Liver (tissue), 9 donors: ENCODE results near the gene SLIT3. TPM values are rescaled to one million over a fixed set of nuclear protein-coding genes. Genes with fewer than 3 reads are reported as not detected.

ENCODE experiments used
- DNase-seq: peaks from one replicate; pipeline ENCODE4 v3.0.0-alpha.2; 2017; ENCODE audit warnings: low spot score
- H3K27ac ChIP-seq, 2 donors: one replicate each; pipeline ENCODE4 v1.7.0; 2013; ENCODE audit warnings: inconsistent platforms in 2 of 2, low read length in 2 of 2, control low read depth in 1 of 2, low read depth in 1 of 2, mild to moderate bottlenecking in 1 of 2
- H3K27me3 ChIP-seq, 4 donors: one replicate each; pipeline versions ENCODE4 v1.6.1 to v1.7.0; 2013; ENCODE audit warnings: low read length in 3 of 4, inconsistent platforms in 1 of 4, mild to moderate bottlenecking in 1 of 4, moderate library complexity in 1 of 4; ENCODE audit not compliant: control insufficient read depth in 4 of 4, insufficient read depth in 4 of 4
- H3K36me3 ChIP-seq, 4 donors: one replicate each; pipeline versions ENCODE4 v1.6.1 to v1.7.0; 2013; ENCODE audit warnings: low read length in 3 of 4, mild to moderate bottlenecking in 3 of 4, low read depth in 1 of 4, moderate library complexity in 1 of 4; ENCODE audit not compliant: control insufficient read depth in 4 of 4, insufficient read depth in 3 of 4
- H3K4me1 ChIP-seq, 4 donors: one replicate each; pipeline versions ENCODE4 v1.6.1 to v1.7.0; 2013; ENCODE audit warnings: low read length in 3 of 4, mild to moderate bottlenecking in 3 of 4, moderate library complexity in 1 of 4; ENCODE audit not compliant: control insufficient read depth in 4 of 4, insufficient read depth in 4 of 4
- H3K4me3 ChIP-seq, 3 donors: one replicate each; pipeline versions ENCODE4 v1.6.1 to v1.7.0; 2013; ENCODE audit warnings: low read length in 3 of 3, control low read depth in 1 of 3, low read depth in 1 of 3, mild to moderate bottlenecking in 1 of 3
- H3K9ac ChIP-seq, 2 donors: one replicate each; pipeline ENCODE4 v1.7.0; 2013; ENCODE audit warnings: low read length in 2 of 2, mild to moderate bottlenecking in 2 of 2, moderate library complexity in 2 of 2, control low read depth in 1 of 2, low read depth in 1 of 2
- H3K9me3 ChIP-seq, 4 donors: one replicate each; pipeline versions ENCODE4 v1.6.1 to v1.7.0; 2013; ENCODE audit warnings: low read length in 3 of 4; ENCODE audit not compliant: control insufficient read depth in 4 of 4
- EGR1 ChIP-seq, 2 donors: IDR thresholded peaks; 2 replicates each; pipeline ENCODE4 v1.6.1; 2016 to 2018; ENCODE audit warnings: antibody characterized with exemption in 2 of 2, low read depth in 2 of 2
- FOXA1 ChIP-seq: IDR thresholded peaks from 2 replicates; pipeline ENCODE4 v1.6.1; 2016; ENCODE audit warnings: antibody characterized with exemption
- FOXA2 ChIP-seq: IDR thresholded peaks from 2 replicates; pipeline ENCODE4 v1.6.1; 2016; ENCODE audit warnings: antibody characterized with exemption
- GABPA ChIP-seq, 2 donors: IDR thresholded peaks in 1 of 2; conservative IDR thresholded peaks in 1 of 2; 2 replicates each; pipeline ENCODE4 v1.6.1; 2016; ENCODE audit warnings: antibody characterized with exemption in 2 of 2, mild to moderate bottlenecking in 1 of 2, moderate library complexity in 1 of 2
- HNF4A ChIP-seq, 2 donors: conservative IDR thresholded peaks; 2 replicates each; pipeline ENCODE4 v1.6.1; 2016; ENCODE audit warnings: antibody characterized with exemption in 2 of 2, mild to moderate bottlenecking in 2 of 2
- HNF4G ChIP-seq: IDR thresholded peaks from 2 replicates; pipeline ENCODE4 v1.6.1; 2016; ENCODE audit warnings: antibody characterized with exemption
- JUND ChIP-seq, 2 donors: IDR thresholded peaks; 2 replicates each; pipeline ENCODE4 v1.6.1; 2016; ENCODE audit warnings: antibody characterized with exemption in 2 of 2
- NR2F2 ChIP-seq: IDR thresholded peaks from 2 replicates; pipeline ENCODE4 v1.6.1; 2016; ENCODE audit warnings: antibody characterized with exemption
- RAD21 ChIP-seq, 2 donors: IDR thresholded peaks; 2 replicates each; pipeline ENCODE4 v1.6.1; 2016; ENCODE audit warnings: antibody characterized with exemption in 2 of 2, mild to moderate bottlenecking in 2 of 2
- RXRA ChIP-seq, 2 donors: IDR thresholded peaks; 2 replicates each; pipeline ENCODE4 v1.6.1; 2017 to 2018; ENCODE audit warnings: antibody characterized with exemption in 2 of 2, mild to moderate bottlenecking in 1 of 2
- SP1 ChIP-seq: IDR thresholded peaks from 2 replicates; pipeline ENCODE4 v1.6.1; 2018; ENCODE audit warnings: antibody characterized with exemption, mild to moderate bottlenecking
- TAF1 ChIP-seq: conservative IDR thresholded peaks from 2 replicates; pipeline ENCODE4 v1.6.1; 2016; ENCODE audit warnings: antibody characterized with exemption, mild to moderate bottlenecking
- YY1 ChIP-seq: IDR thresholded peaks from 2 replicates; pipeline ENCODE4 v1.6.1; 2016; ENCODE audit warnings: antibody characterized with exemption, mild to moderate bottlenecking
- WGBS: extraction: QIAGEN DNeasy Blood & Tissue Kit; methylation state at CpG from one replicate; pipeline ENCODE4 v1.1.7; 2013; 5-methylcytosine and 5-hydroxymethylcytosine counted together
- polyA plus RNA-seq, 2 donors: library from polyadenylated mRNA; stranded (reverse) in 1 of 2; unstranded in 1 of 2; fragments of 200-250 nt in 1 of 2; fragments of >200 nt in 1 of 2; fragmentation: Nextera tagmentation in 1 of 2; extraction: Ambion mirVana in 1 of 2; gene quantifications; one replicate each; pipeline versions ENCODE4 v1.2.1 to v1.2.3, GENCODE V29; 2013 to 2015
- total RNA-seq, 2 donors: library from RNA; depleted of rRNA; stranded (reverse); fragments of >200 nt; gene quantifications; one replicate each; pipeline ENCODE4 v1.2.3, GENCODE V29; 2014
- TF ChIP-seq, protein P1 (sequence below): IDR thresholded peaks from 2 replicates; pipeline ENCODE4 v1.6.1; 2016; ENCODE audit warnings: antibody characterized with exemption
- TF ChIP-seq, protein P2 (sequence below): IDR thresholded peaks from 2 replicates; pipeline ENCODE4 v1.6.1; 2016; ENCODE audit warnings: antibody characterized with exemption
- TF ChIP-seq, protein P3 (sequence below): IDR thresholded peaks from 2 replicates; pipeline ENCODE4 v1.6.1; 2016; ENCODE audit warnings: antibody characterized with exemption
- TF ChIP-seq, protein P4 (sequence below): fragments of 150-350 bp; IDR thresholded peaks from 2 replicates; pipeline ENCODE4 v1.5.1; 2017; ENCODE audit warnings: improper control_type of control experiment, low read depth, low read length; ENCODE audit not compliant: missing input control
- TF ChIP-seq, protein P5 (sequence below): IDR thresholded peaks from 2 replicates; pipeline ENCODE4 v1.6.1; 2016; ENCODE audit warnings: antibody characterized with exemption, mild to moderate bottlenecking
- donor health status: healthy.
- donor health status: healthy.
- donor health status: healthy.
- donor health status: healthy.
- donor health status: healthy.

The SLIT3 gene
- total and polyA plus RNA-seq, 4 donors, result 0.61 to 1.3 (median 0.91) TPM

DNA sequence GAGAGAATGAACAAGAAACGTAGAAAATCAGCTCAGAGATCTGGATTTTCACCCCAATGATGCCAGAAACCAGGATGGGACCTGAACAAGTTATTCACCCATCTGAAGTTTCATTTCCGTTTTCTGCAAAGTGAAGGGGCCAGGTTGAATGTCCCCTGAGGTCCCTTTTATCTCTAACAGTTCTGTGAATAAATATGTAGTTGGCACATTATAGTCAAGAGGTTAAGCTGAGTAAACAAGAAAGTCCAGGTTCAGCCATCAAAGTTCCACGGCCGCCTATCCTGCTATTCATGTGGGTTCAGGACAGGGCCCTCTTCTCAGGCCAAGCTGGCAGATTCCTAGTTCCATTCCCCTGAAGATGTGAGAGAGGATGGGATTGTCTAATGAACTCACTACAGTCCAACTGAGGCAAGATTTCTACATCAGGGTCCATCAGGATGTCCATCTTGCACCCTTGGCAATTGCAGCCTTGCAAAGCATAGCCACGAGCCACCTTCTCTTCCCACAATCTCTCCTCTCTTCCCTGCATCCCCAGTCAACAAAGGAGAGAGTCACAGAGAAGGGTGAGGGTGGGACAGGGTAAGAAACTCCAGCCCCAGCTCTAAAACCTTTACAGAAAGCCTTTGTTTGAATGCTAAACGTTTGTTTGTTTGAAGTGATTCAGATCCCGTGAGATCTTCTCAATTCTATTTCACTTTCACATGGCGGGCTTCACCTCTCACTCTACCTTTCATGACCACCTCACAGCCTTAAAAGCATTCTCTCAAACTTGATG, 311.0 kb downstream of the SLIT3 start:
- peak overlapping the region in 1 of 2 donors; percentile 5 for H3K9ac ChIP-seq
- H3K27ac ChIP-seq, result no peak overlapping the region
- WGBS, result 50% methylated on average over 8 of the region's 8 CpGs
- H3K4me1 ChIP-seq, result peaks cover 0 to 12% (median 3%) of the 10 kb centered on the region in 4 donors
- TF ChIP-seq YY1, result no peak
- TF ChIP-seq, protein P1, sequence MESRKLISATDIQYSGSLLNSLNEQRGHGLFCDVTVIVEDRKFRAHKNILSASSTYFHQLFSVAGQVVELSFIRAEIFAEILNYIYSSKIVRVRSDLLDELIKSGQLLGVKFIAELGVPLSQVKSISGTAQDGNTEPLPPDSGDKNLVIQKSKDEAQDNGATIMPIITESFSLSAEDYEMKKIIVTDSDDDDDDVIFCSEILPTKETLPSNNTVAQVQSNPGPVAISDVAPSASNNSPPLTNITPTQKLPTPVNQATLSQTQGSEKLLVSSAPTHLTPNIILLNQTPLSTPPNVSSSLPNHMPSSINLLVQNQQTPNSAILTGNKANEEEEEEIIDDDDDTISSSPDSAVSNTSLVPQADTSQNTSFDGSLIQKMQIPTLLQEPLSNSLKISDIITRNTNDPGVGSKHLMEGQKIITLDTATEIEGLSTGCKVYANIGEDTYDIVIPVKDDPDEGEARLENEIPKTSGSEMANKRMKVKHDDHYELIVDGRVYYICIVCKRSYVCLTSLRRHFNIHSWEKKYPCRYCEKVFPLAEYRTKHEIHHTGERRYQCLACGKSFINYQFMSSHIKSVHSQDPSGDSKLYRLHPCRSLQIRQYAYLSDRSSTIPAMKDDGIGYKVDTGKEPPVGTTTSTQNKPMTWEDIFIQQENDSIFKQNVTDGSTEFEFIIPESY, result no peak
- TF ChIP-seq NR2F2, result peak; percentile 68
- TF ChIP-seq, protein P2, sequence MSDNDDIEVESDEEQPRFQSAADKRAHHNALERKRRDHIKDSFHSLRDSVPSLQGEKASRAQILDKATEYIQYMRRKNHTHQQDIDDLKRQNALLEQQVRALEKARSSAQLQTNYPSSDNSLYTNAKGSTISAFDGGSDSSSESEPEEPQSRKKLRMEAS, result no peak
- TF ChIP-seq EGR1 (IDR thresholded peaks at IDR 0.05; ENCODE audit: low read depth in 2 of 2), result no peak
- TF ChIP-seq, protein P3, sequence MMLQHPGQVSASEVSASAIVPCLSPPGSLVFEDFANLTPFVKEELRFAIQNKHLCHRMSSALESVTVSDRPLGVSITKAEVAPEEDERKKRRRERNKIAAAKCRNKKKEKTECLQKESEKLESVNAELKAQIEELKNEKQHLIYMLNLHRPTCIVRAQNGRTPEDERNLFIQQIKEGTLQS, result no peak
- TF ChIP-seq HNF4A (conservative IDR thresholded peaks at IDR 0.05), result peak; percentile 53 to 68
- peak; percentile 87 for TF ChIP-seq FOXA2
- peak; percentile 26 for TF ChIP-seq SP1
- peak; percentile 79 for TF ChIP-seq FOXA1
- peak; percentile 49 to 54 for TF ChIP-seq RXRA (IDR thresholded peaks at IDR 0.05)
- TF ChIP-seq TAF1, result no peak
- TF ChIP-seq, protein P4, sequence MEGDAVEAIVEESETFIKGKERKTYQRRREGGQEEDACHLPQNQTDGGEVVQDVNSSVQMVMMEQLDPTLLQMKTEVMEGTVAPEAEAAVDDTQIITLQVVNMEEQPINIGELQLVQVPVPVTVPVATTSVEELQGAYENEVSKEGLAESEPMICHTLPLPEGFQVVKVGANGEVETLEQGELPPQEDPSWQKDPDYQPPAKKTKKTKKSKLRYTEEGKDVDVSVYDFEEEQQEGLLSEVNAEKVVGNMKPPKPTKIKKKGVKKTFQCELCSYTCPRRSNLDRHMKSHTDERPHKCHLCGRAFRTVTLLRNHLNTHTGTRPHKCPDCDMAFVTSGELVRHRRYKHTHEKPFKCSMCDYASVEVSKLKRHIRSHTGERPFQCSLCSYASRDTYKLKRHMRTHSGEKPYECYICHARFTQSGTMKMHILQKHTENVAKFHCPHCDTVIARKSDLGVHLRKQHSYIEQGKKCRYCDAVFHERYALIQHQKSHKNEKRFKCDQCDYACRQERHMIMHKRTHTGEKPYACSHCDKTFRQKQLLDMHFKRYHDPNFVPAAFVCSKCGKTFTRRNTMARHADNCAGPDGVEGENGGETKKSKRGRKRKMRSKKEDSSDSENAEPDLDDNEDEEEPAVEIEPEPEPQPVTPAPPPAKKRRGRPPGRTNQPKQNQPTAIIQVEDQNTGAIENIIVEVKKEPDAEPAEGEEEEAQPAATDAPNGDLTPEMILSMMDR, result no peak
- TF ChIP-seq RAD21 (IDR thresholded peaks at IDR 0.05), result no peak
- no peak for TF ChIP-seq HNF4G
- no peak for TF ChIP-seq JUND (IDR thresholded peaks at IDR 0.05)
- TF ChIP-seq GABPA (IDR thresholded peaks at IDR 0.05 in 1 of 2, conservative IDR thresholded peaks at IDR 0.05 in 1 of 2), result no peak
- TF ChIP-seq, protein P5, sequence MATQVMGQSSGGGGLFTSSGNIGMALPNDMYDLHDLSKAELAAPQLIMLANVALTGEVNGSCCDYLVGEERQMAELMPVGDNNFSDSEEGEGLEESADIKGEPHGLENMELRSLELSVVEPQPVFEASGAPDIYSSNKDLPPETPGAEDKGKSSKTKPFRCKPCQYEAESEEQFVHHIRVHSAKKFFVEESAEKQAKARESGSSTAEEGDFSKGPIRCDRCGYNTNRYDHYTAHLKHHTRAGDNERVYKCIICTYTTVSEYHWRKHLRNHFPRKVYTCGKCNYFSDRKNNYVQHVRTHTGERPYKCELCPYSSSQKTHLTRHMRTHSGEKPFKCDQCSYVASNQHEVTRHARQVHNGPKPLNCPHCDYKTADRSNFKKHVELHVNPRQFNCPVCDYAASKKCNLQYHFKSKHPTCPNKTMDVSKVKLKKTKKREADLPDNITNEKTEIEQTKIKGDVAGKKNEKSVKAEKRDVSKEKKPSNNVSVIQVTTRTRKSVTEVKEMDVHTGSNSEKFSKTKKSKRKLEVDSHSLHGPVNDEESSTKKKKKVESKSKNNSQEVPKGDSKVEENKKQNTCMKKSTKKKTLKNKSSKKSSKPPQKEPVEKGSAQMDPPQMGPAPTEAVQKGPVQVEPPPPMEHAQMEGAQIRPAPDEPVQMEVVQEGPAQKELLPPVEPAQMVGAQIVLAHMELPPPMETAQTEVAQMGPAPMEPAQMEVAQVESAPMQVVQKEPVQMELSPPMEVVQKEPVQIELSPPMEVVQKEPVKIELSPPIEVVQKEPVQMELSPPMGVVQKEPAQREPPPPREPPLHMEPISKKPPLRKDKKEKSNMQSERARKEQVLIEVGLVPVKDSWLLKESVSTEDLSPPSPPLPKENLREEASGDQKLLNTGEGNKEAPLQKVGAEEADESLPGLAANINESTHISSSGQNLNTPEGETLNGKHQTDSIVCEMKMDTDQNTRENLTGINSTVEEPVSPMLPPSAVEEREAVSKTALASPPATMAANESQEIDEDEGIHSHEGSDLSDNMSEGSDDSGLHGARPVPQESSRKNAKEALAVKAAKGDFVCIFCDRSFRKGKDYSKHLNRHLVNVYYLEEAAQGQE, result no peak
- DNase-seq, result no peak
- H3K36me3 ChIP-seq, result no peaks in the 10 kb centered on the region
- H3K9me3 ChIP-seq, result no peaks in the 10 kb centered on the region
- H3K27me3 ChIP-seq, result peaks cover 0 to 12% (median 3%) of the 10 kb centered on the region in 4 donors
- H3K4me3 ChIP-seq, result no peak overlapping the region
